Duodenal mucosa (tissue), 2 donors: ENCODE results near the gene VASH1.
"Not testable (repeated sequence)": the region's sequence is repeated elsewhere in the genome, so short reads cannot be mapped to it uniquely, and the experiment has no call there.

Experiments used
- H3K27ac ChIP-seq: one replicate; pipeline ENCODE4 v1.7.0; 2013; ENCODE audit warnings: low read depth, low read length
- H3K27me3 ChIP-seq, 2 donors: one replicate each; pipeline ENCODE4 v1.7.0; 2013; ENCODE audit warnings: low read length in 2 of 2, control low read depth in 1 of 2; ENCODE audit not compliant: insufficient read depth in 2 of 2, control insufficient read depth in 1 of 2
- H3K36me3 ChIP-seq, 2 donors: one replicate each; pipeline ENCODE4 v1.7.0; 2013; ENCODE audit warnings: low read length in 2 of 2, control low read depth in 1 of 2; ENCODE audit not compliant: insufficient read depth in 2 of 2, control insufficient read depth in 1 of 2
- H3K4me1 ChIP-seq, 2 donors: one replicate each; pipeline ENCODE4 v1.7.0; 2013; ENCODE audit warnings: low read length in 2 of 2, control low read depth in 1 of 2; ENCODE audit not compliant: insufficient read depth in 2 of 2, control insufficient read depth in 1 of 2
- H3K4me3 ChIP-seq, 2 donors: one replicate each; pipeline ENCODE4 v1.7.0; 2013; ENCODE audit warnings: low read length in 2 of 2, low read depth in 1 of 2
- H3K9ac ChIP-seq, 2 donors: one replicate each; pipeline ENCODE4 v1.7.0; 2013; ENCODE audit warnings: low read length in 2 of 2, low read depth in 1 of 2
- H3K9me3 ChIP-seq, 2 donors: one replicate each; pipeline ENCODE4 v1.7.0; 2013; ENCODE audit warnings: low read length in 2 of 2, control low read depth in 1 of 2; ENCODE audit not compliant: control insufficient read depth in 1 of 2

Gene VASH1

GRCh38 chr14:76720382-76720813, 40.9 kb upstream of the VASH1 start:
- H3K27ac ChIP-seq, result no peak overlapping the region

GRCh38 chr14:76721506-76721905, 39.8 kb upstream of the VASH1 start:
- not testable (repeated sequence) for H3K27me3 ChIP-seq, H3K4me3 ChIP-seq, H3K27ac ChIP-seq, H3K36me3 ChIP-seq, H3K9ac ChIP-seq, H3K9me3 ChIP-seq
- H3K4me1 ChIP-seq, result peaks cover 6 to 11% of the 10 kb centered on the region in 2 donors

More at GRCh38 chr14:76720382-76720813, 40.9 kb upstream of the VASH1 start:
- H3K27me3 ChIP-seq, result no peaks in the 10 kb centered on the region
- no peaks in the 10 kb centered on the region for H3K9me3 ChIP-seq
- H3K4me1 ChIP-seq, result peaks cover 6 to 11% of the 10 kb centered on the region in 2 donors
- no peak overlapping the region for H3K4me3 ChIP-seq
- H3K9ac ChIP-seq, result no peak overlapping the region
- no peaks in the 10 kb centered on the region for H3K36me3 ChIP-seq

GRCh38 chr14:76724651-76725550, 36.4 kb upstream of the VASH1 start:
- no peaks in the 10 kb centered on the region for H3K36me3 ChIP-seq
- no peak overlapping the region for H3K27ac ChIP-seq
- no peak overlapping the region for H3K4me3 ChIP-seq
- H3K9ac ChIP-seq, result no peak overlapping the region
- H3K4me1 ChIP-seq, result peaks cover 4 to 6% of the 10 kb centered on the region in 2 donors
- H3K27me3 ChIP-seq, result peaks cover 0 to 5% of the 10 kb centered on the region in 2 donors
- H3K9me3 ChIP-seq, result no peaks in the 10 kb centered on the region

- Histone ChIP-seq H3K9me3 (no peaks in the 10 kb centered on the region), H3K4me3 (no peak overlapping the region), H3K27me3 (peaks cover 4 to 5% of the 10 kb centered on the region in 2 donors), H3K4me1 (no peaks in the 10 kb centered on the region), H3K9ac (no peak overlapping the region), H3K27ac (no peak overlapping the region), H3K36me3 (no peaks in the 10 kb centered on the region)
These were observed 34.7 kb upstream of the VASH1 start for GRCh38 chr14:76726551-76726970.

GRCh38 chr14:76727384-76727783, 33.9 kb upstream of the VASH1 start:
- no peak overlapping the region for H3K9ac ChIP-seq
- H3K36me3 ChIP-seq, result no peaks in the 10 kb centered on the region
- H3K9me3 ChIP-seq, result no peaks in the 10 kb centered on the region
- peaks cover 4 to 5% of the 10 kb centered on the region in 2 donors for H3K27me3 ChIP-seq
- no peak overlapping the region for H3K4me3 ChIP-seq
- no peak overlapping the region for H3K27ac ChIP-seq
- no peaks in the 10 kb centered on the region for H3K4me1 ChIP-seq

- H3K9me3 ChIP-seq, result no peaks in the 10 kb centered on the region
- H3K4me1 ChIP-seq, result no peaks in the 10 kb centered on the region
- H3K27ac ChIP-seq, result no peak overlapping the region
- H3K4me3 ChIP-seq, result no peak overlapping the region
- H3K36me3 ChIP-seq, result no peaks in the 10 kb centered on the region
- H3K27me3 ChIP-seq, result peaks cover 4 to 5% of the 10 kb centered on the region in 2 donors
- H3K9ac ChIP-seq, result no peak overlapping the region
These were observed 33.4 kb upstream of the VASH1 start for GRCh38 chr14:76727901-76728300.

GRCh38 chr14:76729258-76729657, 32.0 kb upstream of the VASH1 start:
- Histone ChIP-seq H3K27ac (no peak overlapping the region), H3K4me3 (no peak overlapping the region), H3K9me3 (no peaks in the 10 kb centered on the region)

GRCh38 chr14:76729953-76730505, 31.2 kb upstream of the VASH1 start:
- no peaks in the 10 kb centered on the region for H3K4me1 ChIP-seq
- H3K27ac ChIP-seq, result no peak overlapping the region
- H3K9ac ChIP-seq, result no peak overlapping the region
- H3K9me3 ChIP-seq, result no peaks in the 10 kb centered on the region
- peaks cover 4 to 5% of the 10 kb centered on the region in 2 donors for H3K27me3 ChIP-seq
- H3K36me3 ChIP-seq, result no peaks in the 10 kb centered on the region
- no peak overlapping the region for H3K4me3 ChIP-seq

More at GRCh38 chr14:76729258-76729657, 32.0 kb upstream of the VASH1 start:
- Histone ChIP-seq H3K36me3 (no peaks in the 10 kb centered on the region), H3K4me1 (no peaks in the 10 kb centered on the region), H3K9ac (no peak overlapping the region), H3K27me3 (peaks cover 4 to 5% of the 10 kb centered on the region in 2 donors)

GRCh38 chr14:76734501-76734900, 26.8 kb upstream of the VASH1 start:
- not testable (repeated sequence) for H3K9ac ChIP-seq, H3K36me3 ChIP-seq, H3K4me3 ChIP-seq, H3K9me3 ChIP-seq, H3K4me1 ChIP-seq, H3K27me3 ChIP-seq, H3K27ac ChIP-seq

GRCh38 chr14:76736514-76736913, 24.8 kb upstream of the VASH1 start:
- Histone ChIP-seq H3K36me3 (no peaks in the 10 kb centered on the region), H3K27ac (no peak overlapping the region), H3K27me3 (no peaks in the 10 kb centered on the region), H3K4me3 (no peak overlapping the region), H3K9ac (no peak overlapping the region), H3K9me3 (peaks cover 0 to 3% of the 10 kb centered on the region in 2 donors), H3K4me1 (no peaks in the 10 kb centered on the region)
